ENCODE data around the gene AGPS. TPM values are rescaled to one million over a fixed set of nuclear protein-coding genes. Genes with fewer than 3 reads are reported as not detected.

The AGPS gene
- total and polyA plus RNA-seq, 2 donors (not counting 1 experiment from before 2014, with no cell fraction given), result 2.2 to 25.5 TPM

DNA sequence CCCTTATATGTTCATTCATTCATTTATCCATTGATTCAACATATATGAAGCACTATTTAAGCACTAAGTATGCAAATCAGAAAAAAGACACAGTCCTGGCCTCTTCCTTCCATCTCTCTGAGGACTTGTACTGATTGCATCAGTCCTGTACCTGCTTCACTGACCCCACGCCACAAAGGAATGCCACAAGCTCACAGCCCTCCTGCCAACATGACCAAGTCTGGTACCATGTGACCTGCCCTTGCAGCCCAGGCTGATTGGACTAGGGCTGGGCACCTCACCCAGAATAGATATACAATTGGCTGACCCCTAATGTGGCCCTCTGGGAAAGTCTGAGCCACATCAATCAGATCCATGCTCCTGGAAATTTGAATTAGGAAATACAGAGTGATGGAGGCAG is 196.6 kb downstream of the AGPS start:
- no peaks in the 10 kb centered on the region for H3K79me2 ChIP-seq (ENCODE audit: control insufficient read depth, insufficient read depth, low read length)
- H3K4me2 ChIP-seq (replicated peaks; ENCODE audit: low read depth, low read length, poor library complexity, severe bottlenecking), result no peak overlapping the region
- H3K4me1 ChIP-seq (ENCODE audit: control insufficient read depth in 2 of 2, insufficient read depth in 2 of 2, low read length in 2 of 2), result no peaks in the 10 kb centered on the region
- Mint-ChIP-seq H3K4me1 (no peaks in the 10 kb centered on the region), H3K27me3 (peaks cover 7% of the 10 kb centered on the region), H3K9me3 (ENCODE audit: insufficient read depth) (no peaks in the 10 kb centered on the region), H3K4me3 (no peak overlapping the region), H3K27ac (no peak overlapping the region)
- DNase-seq (no peak), ATAC-seq (ENCODE audit: low read depth) (no peak)
- POLR2A ChIA-PET, result no interaction called here
- H3K4me3 ChIP-seq (ENCODE audit: control extremely low read depth in 1 of 5, extremely low read depth in 1 of 5, insufficient read depth in 1 of 5, low read depth in 2 of 5, low read length in 4 of 5), result no peak overlapping the region
- CTCF ChIA-PET, result interaction anchor here (0.7 kb wide), 1 partner anchor 424 kb away, joined by 4 read pairs; no protein-coding TSS in a partner anchor
- TF ChIP-seq, protein P1, sequence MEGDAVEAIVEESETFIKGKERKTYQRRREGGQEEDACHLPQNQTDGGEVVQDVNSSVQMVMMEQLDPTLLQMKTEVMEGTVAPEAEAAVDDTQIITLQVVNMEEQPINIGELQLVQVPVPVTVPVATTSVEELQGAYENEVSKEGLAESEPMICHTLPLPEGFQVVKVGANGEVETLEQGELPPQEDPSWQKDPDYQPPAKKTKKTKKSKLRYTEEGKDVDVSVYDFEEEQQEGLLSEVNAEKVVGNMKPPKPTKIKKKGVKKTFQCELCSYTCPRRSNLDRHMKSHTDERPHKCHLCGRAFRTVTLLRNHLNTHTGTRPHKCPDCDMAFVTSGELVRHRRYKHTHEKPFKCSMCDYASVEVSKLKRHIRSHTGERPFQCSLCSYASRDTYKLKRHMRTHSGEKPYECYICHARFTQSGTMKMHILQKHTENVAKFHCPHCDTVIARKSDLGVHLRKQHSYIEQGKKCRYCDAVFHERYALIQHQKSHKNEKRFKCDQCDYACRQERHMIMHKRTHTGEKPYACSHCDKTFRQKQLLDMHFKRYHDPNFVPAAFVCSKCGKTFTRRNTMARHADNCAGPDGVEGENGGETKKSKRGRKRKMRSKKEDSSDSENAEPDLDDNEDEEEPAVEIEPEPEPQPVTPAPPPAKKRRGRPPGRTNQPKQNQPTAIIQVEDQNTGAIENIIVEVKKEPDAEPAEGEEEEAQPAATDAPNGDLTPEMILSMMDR (IDR thresholded peaks at IDR 0.05), result no peak
- no peak for TF ChIP-seq EZH2 (IDR thresholded peaks at IDR 0.05; ENCODE audit: borderline replicate concordance, insufficient read depth, low read depth, low read length, poor library complexity, severe bottlenecking)
- H4K20me1 ChIP-seq (ENCODE audit: control insufficient read depth, insufficient read depth, low read length, poor library complexity, severe bottlenecking), result no peaks in the 10 kb centered on the region
- WGBS (ENCODE audit: insufficient coverage), result 80% methylated on average over 1 of the region's 1 CpG
- H3K36me3 ChIP-seq (replicated peaks in 1 of 2; ENCODE audit: control extremely low read depth in 1 of 2, control insufficient read depth in 1 of 2, extremely low read depth in 1 of 2, insufficient read depth in 2 of 2, low read length in 1 of 2), result no peaks in the 10 kb centered on the region
- H3K27me3 ChIP-seq (replicated peaks in 1 of 4; ENCODE audit: control extremely low read depth in 1 of 4, control insufficient read depth in 3 of 4, insufficient read depth in 4 of 4, low read length in 3 of 4), result peaks cover 0 to 3% (median 0%) of the 10 kb centered on the region in 4 experiments
- intact Hi-C loops (cut with micrococcal nuclease), result no loop called here
- H3K27ac ChIP-seq (ENCODE audit: low read length in 2 of 2), result no peak overlapping the region
- H3K9ac ChIP-seq (ENCODE audit: low read length), result no peak overlapping the region
- H2AFZ ChIP-seq (ENCODE audit: insufficient read depth, low read depth, low read length, poor library complexity, severe bottlenecking), result no peak overlapping the region
- H3K9me3 ChIP-seq (ENCODE audit: control extremely low read depth in 1 of 3, control insufficient read depth in 2 of 3, insufficient read depth in 1 of 3, low read length in 2 of 3), result no peaks in the 10 kb centered on the region

DNA sequence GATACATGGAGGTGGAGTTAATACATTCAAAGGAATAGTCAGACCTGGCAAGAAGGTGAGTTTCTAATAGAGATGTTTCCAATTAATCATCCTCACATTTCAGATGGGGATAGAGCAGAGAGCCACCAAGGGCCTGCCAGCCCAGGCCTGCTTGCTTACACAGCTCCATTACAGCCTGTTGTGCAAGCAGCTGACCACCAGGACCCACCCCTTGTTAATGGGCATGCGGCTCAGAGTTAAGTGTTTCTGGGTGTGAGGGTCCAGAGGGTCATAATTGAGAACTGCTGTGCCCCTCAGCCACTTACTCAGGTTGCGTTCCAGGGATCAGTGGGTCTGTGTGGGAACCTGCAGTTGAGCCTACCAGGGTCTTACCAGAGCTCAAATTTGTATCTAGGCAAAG is 199.8 kb downstream of the AGPS start:
- H3K79me2 ChIP-seq (ENCODE audit: control insufficient read depth, insufficient read depth, low read length), result no peaks in the 10 kb centered on the region
- no peak overlapping the region for H3K27ac ChIP-seq (ENCODE audit: low read length in 2 of 2)
- WGBS (ENCODE audit: insufficient coverage), result 90% methylated on average over 2 of the region's 2 CpGs
- no peak overlapping the region for H3K4me2 ChIP-seq (replicated peaks; ENCODE audit: low read depth, low read length, poor library complexity, severe bottlenecking)
- no peak overlapping the region for H3K4me3 Mint-ChIP-seq
- no peak for DNase-seq
- H3K9me3 Mint-ChIP-seq (ENCODE audit: insufficient read depth), result no peaks in the 10 kb centered on the region
- ChIA-PET CTCF (no interaction called here), POLR2A (no interaction called here)
- no peak for TF ChIP-seq EZH2 (IDR thresholded peaks at IDR 0.05; ENCODE audit: borderline replicate concordance, insufficient read depth, low read depth, low read length, poor library complexity, severe bottlenecking)
- TF ChIP-seq, protein P1 (IDR thresholded peaks at IDR 0.05), result no peak
- no peak for ATAC-seq (ENCODE audit: low read depth)
- no peaks in the 10 kb centered on the region for H4K20me1 ChIP-seq (ENCODE audit: control insufficient read depth, insufficient read depth, low read length, poor library complexity, severe bottlenecking)
- H3K27ac Mint-ChIP-seq, result no peak overlapping the region
- no peak overlapping the region for H3K9ac ChIP-seq (ENCODE audit: low read length)
- intact Hi-C loops (cut with micrococcal nuclease), result no loop called here
- H3K4me1 Mint-ChIP-seq, result no peaks in the 10 kb centered on the region
- H3K36me3 ChIP-seq (replicated peaks in 1 of 2; ENCODE audit: control extremely low read depth in 1 of 2, control insufficient read depth in 1 of 2, extremely low read depth in 1 of 2, insufficient read depth in 2 of 2, low read length in 1 of 2), result no peaks in the 10 kb centered on the region
- no peaks in the 10 kb centered on the region for H3K4me1 ChIP-seq (ENCODE audit: control insufficient read depth in 2 of 2, insufficient read depth in 2 of 2, low read length in 2 of 2)
- peaks cover 0 to 3% (median 0%) of the 10 kb centered on the region in 4 experiments for H3K27me3 ChIP-seq (replicated peaks in 1 of 4; ENCODE audit: control extremely low read depth in 1 of 4, control insufficient read depth in 3 of 4, insufficient read depth in 4 of 4, low read length in 3 of 4)
- no peak overlapping the region for H3K4me3 ChIP-seq (ENCODE audit: control extremely low read depth in 1 of 5, extremely low read depth in 1 of 5, insufficient read depth in 1 of 5, low read depth in 2 of 5, low read length in 4 of 5)
- peaks cover 7% of the 10 kb centered on the region for H3K27me3 Mint-ChIP-seq
- no peak overlapping the region for H2AFZ ChIP-seq (ENCODE audit: insufficient read depth, low read depth, low read length, poor library complexity, severe bottlenecking)
- no peaks in the 10 kb centered on the region for H3K9me3 ChIP-seq (ENCODE audit: control extremely low read depth in 1 of 3, control insufficient read depth in 2 of 3, insufficient read depth in 1 of 3, low read length in 2 of 3)

All from B cell (primary cell).